ENCODE data around the gene JPH3.

DNA sequence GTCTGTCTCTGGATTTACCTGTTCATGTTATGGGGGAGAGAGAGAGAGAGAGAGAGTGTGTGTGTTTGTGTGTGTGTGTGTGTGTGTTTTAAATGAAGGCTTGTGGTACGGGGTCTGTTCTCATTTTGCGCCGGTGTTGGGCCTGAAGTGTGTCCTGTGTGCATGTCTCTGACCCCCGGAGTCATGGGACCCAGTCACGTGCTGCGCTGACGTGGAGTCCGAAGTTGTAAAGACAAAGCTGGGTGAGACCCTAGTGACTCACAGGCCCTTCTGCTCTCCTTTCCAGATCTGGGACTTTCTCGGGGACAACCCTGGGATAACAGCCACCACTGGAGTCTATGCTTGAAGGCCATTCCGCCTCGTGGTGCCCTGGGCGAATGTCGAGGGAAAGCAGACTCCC lies 35.0 kb downstream of the JPH3 start:
- TF ChIP-seq MEF2A (IDR thresholded peaks at IDR 0.05; ENCODE audit: insufficient read depth, low read depth, low read length): no peak
- no peak for TF ChIP-seq CTCF (IDR thresholded peaks at IDR 0.05 in 2 of 3, conservative IDR thresholded peaks at IDR 0.05 in 1 of 3; ENCODE audit: control insufficient read depth in 2 of 3, extremely low read depth in 1 of 3, insufficient read depth in 1 of 3, low read depth in 3 of 3, low read length in 3 of 3)
- TF ChIP-seq MYC (IDR thresholded peaks at IDR 0.05; ENCODE audit: insufficient read depth, insufficient read length, insufficient replicate concordance, low read length, severe bottlenecking): no peak
- TF ChIP-seq EP300 (IDR thresholded peaks at IDR 0.05; ENCODE audit: borderline replicate concordance in 1 of 2, control insufficient read depth in 1 of 2, low read depth in 2 of 2, low read length in 2 of 2): no peak

Measured in GM12878 (cell line).